Measurements from ENCODE around the gene SEC14L1.

Gene SEC14L1

GRCh38 chr17:77140878-77141767 is at the start of gene SEC14L1:
Gene SEC14L1 (plus strand): TSS chr17:77140969. CDS start chr17:77143597, 2,628 bp downstream.
- Histone ChIP-seq H3F3A (ENCODE audit: insufficient read depth, low read length) (peaks cover 65% of the 10 kb centered on the region), H3K9me2 (replicated peaks; ENCODE audit: insufficient read depth, low read length) (no peaks in the 10 kb centered on the region), H3K4me1 (ENCODE audit: low read length) (peaks cover 29% of the 10 kb centered on the region), H3K27ac (ENCODE audit: low read length) (peak within 1 kb of the TSS; percentile 99), H3K4me2 (ENCODE audit: low read depth, low read length) (peak within 1 kb of the TSS; percentile 99), H3K27me3 (replicated peaks; ENCODE audit: insufficient read depth, low read length) (no peaks in the 10 kb centered on the region), H4K20me1 (ENCODE audit: insufficient read depth, low read length) (no peaks in the 10 kb centered on the region), H3K9ac (ENCODE audit: low read length) (peak within 1 kb of the TSS; percentile 100), H3K79me2 (ENCODE audit: low read length) (peaks cover 49% of the 10 kb centered on the region), H3K36me3 (replicated peaks; ENCODE audit: insufficient read depth, low read length) (no peaks in the 10 kb centered on the region; the same call in 1 of the 2 replicates), H2AFZ (ENCODE audit: low read length) (no peak within 1 kb of the TSS), H3K9me3 (replicated peaks; ENCODE audit: insufficient read depth, low read length) (no peaks in the 10 kb centered on the region; the same call in 1 of the 2 replicates), H3K4me3 (ENCODE audit: low read length) (peak within 1 kb of the TSS; percentile 98)
- peak; percentile 66 for DNase-seq
- TF ChIP-seq EZH2 (optimal IDR thresholded peaks at IDR 0.05; ENCODE audit: low read depth, low read length) (no peak), EZH2phosphoT487 (IDR thresholded peaks at IDR 0.05; ENCODE audit: low read length) (no peak), CTCF (IDR thresholded peaks at IDR 0.05; ENCODE audit: low read length) (no peak)

GRCh38 chr17:77092025-77092424 is 48.7 kb upstream of the SEC14L1 start:
- Histone ChIP-seq H3K4me2 (ENCODE audit: low read depth, low read length) (peak overlapping the region; percentile 42), H3K27me3 (replicated peaks; ENCODE audit: insufficient read depth, low read length) (no peaks in the 10 kb centered on the region), H4K20me1 (ENCODE audit: insufficient read depth, low read length) (no peaks in the 10 kb centered on the region), H3K27ac (ENCODE audit: low read length) (peak overlapping the region; percentile 97; the same call in 1 of the 2 replicates), H3K36me3 (replicated peaks; ENCODE audit: insufficient read depth, low read length) (peaks cover 15% of the 10 kb centered on the region), H3F3A (ENCODE audit: insufficient read depth, low read length) (peaks cover 72% of the 10 kb centered on the region), H3K9me3 (replicated peaks; ENCODE audit: insufficient read depth, low read length) (no peaks in the 10 kb centered on the region), H2AFZ (ENCODE audit: low read length) (no peak overlapping the region), H3K4me1 (ENCODE audit: low read length) (peaks cover 65% of the 10 kb centered on the region), H3K9ac (ENCODE audit: low read length) (no peak overlapping the region; the same call in 1 of the 2 replicates), H3K9me2 (replicated peaks; ENCODE audit: insufficient read depth, low read length) (no peaks in the 10 kb centered on the region), H3K79me2 (ENCODE audit: low read length) (peaks cover 80% of the 10 kb centered on the region), H3K4me3 (ENCODE audit: low read length) (no peak overlapping the region)
- no peak for TF ChIP-seq EZH2 (optimal IDR thresholded peaks at IDR 0.05; ENCODE audit: low read depth, low read length)
- no peak for TF ChIP-seq CTCF (IDR thresholded peaks at IDR 0.05; ENCODE audit: low read length)
- no peak for TF ChIP-seq EZH2phosphoT487 (IDR thresholded peaks at IDR 0.05; ENCODE audit: low read length)
- DNase-seq, result no peak

GRCh38 chr17:77095461-77095860 is 45.3 kb upstream of the SEC14L1 start:
- peaks cover 67% of the 10 kb centered on the region for H3K79me2 ChIP-seq (ENCODE audit: low read length)
- DNase-seq, result peak; percentile 81
- no peak overlapping the region for H3K4me3 ChIP-seq (ENCODE audit: low read length)
- peak overlapping the region; percentile 54 for H3K9ac ChIP-seq (ENCODE audit: low read length)
- peak overlapping the region; percentile 97 for H3K27ac ChIP-seq (ENCODE audit: low read length)
- no peaks in the 10 kb centered on the region for H3K27me3 ChIP-seq (replicated peaks; ENCODE audit: insufficient read depth, low read length)
- H2AFZ ChIP-seq (ENCODE audit: low read length), result no peak overlapping the region
- H3K9me2 ChIP-seq (replicated peaks; ENCODE audit: insufficient read depth, low read length), result no peaks in the 10 kb centered on the region
- no peaks in the 10 kb centered on the region for H3K9me3 ChIP-seq (replicated peaks; ENCODE audit: insufficient read depth, low read length)
- H3K4me2 ChIP-seq (ENCODE audit: low read depth, low read length), result peak overlapping the region; percentile 40; the same call in 1 of the 2 replicates
- peaks cover 16% of the 10 kb centered on the region for H3K36me3 ChIP-seq (replicated peaks; ENCODE audit: insufficient read depth, low read length)
- TF ChIP-seq CTCF (IDR thresholded peaks at IDR 0.05; ENCODE audit: low read length) (no peak), EZH2 (optimal IDR thresholded peaks at IDR 0.05; ENCODE audit: low read depth, low read length) (no peak), EZH2phosphoT487 (IDR thresholded peaks at IDR 0.05; ENCODE audit: low read length) (no peak)
- H3K4me1 ChIP-seq (ENCODE audit: low read length), result peaks cover 59% of the 10 kb centered on the region
- H4K20me1 ChIP-seq (ENCODE audit: insufficient read depth, low read length), result no peaks in the 10 kb centered on the region
- H3F3A ChIP-seq (ENCODE audit: insufficient read depth, low read length), result peaks cover 55% of the 10 kb centered on the region
